ENCODE data around the gene CDH26.

Gene CDH26

DNA sequence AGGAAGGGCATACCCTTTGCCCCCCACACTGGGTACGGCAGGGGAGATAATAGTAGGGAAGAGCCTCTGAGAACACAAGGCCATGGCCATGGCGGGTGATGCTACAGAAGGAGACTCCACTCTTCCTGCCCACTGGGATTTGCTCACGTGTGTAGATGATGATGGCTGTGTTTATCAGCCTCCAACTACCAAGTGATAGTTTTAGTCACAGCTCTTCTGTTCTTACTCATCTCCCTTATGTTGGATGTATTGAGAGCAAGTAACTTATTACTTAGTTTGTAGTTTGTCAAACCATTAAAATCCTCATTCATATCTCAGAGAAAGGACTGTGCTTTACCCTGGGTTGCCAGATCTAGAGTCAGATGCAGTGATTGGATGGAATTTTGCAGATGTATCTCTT is 66.0 kb downstream of the CDH26 start:
- TF ChIP-seq CTCF (IDR thresholded peaks at IDR 0.05; ENCODE audit: low read depth, low read length) = no peak
- no peak overlapping the region for H3K4me3 ChIP-seq (ENCODE audit: low read depth, low read length)

- H3K4me3 ChIP-seq (ENCODE audit: low read depth, low read length) = no peak overlapping the region
- no peak for TF ChIP-seq CTCF (IDR thresholded peaks at IDR 0.05; ENCODE audit: low read depth, low read length)
These were observed 66.6 kb downstream of the CDH26 start for GRCh38 chr20:60024801-60025200.

- TF ChIP-seq CTCF (IDR thresholded peaks at IDR 0.05; ENCODE audit: low read depth, low read length) = no peak
- H3K4me3 ChIP-seq (ENCODE audit: low read depth, low read length) = no peak overlapping the region
These were observed 67.8 kb downstream of the CDH26 start for GRCh38 chr20:60026010-60026409.

DNA sequence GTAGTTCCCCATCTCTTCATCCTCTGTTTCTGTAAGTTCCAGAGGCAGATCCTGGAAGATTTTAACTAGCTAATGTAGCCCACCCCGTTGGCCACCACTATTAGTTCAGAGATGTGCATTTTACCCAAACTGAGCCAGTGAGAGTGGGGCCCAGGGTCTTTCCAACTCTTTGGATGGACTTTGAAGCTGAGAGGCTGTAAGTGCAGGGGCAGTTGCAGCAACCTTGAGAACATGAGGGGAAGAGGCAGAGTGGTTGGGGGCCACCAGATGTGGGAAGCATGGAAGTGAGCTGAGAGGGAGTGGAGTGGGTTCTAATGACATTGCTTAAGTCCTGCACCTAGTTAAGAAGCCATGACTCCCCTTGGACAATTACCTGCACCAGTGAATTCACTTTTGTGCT is 72.2 kb downstream of the CDH26 start:
- no peak overlapping the region for H3K4me3 ChIP-seq (ENCODE audit: low read depth, low read length)
- no peak for TF ChIP-seq CTCF (IDR thresholded peaks at IDR 0.05; ENCODE audit: low read depth, low read length)

- TF ChIP-seq CTCF (IDR thresholded peaks at IDR 0.05; ENCODE audit: low read depth, low read length) = no peak
- H3K4me3 ChIP-seq (ENCODE audit: low read depth, low read length) = no peak overlapping the region
These were observed 72.9 kb downstream of the CDH26 start for GRCh38 chr20:60031107-60031506.

- no peak for TF ChIP-seq CTCF (IDR thresholded peaks at IDR 0.05; ENCODE audit: low read depth, low read length)
- no peak overlapping the region for H3K4me3 ChIP-seq (ENCODE audit: low read depth, low read length)
These were observed 76.2 kb downstream of the CDH26 start for GRCh38 chr20:60034231-60035110.

GRCh38 chr20:60035486-60035885 is 77.3 kb downstream of the CDH26 start:
- TF ChIP-seq CTCF (IDR thresholded peaks at IDR 0.05; ENCODE audit: low read depth, low read length) = no peak
- H3K4me3 ChIP-seq (ENCODE audit: low read depth, low read length) = no peak overlapping the region

Measured in WI38 (cell line).